Measurements from ENCODE around the gene TENT5C. TPM values are rescaled to one million over a fixed set of nuclear protein-coding genes. Genes with fewer than 3 reads are reported as not detected.

The TENT5C gene
- total and polyA plus RNA-seq, 9 of the 15 experiments (the other 6 are each of a cell fraction or from before 2014, with no cell fraction given), result 1.8 to 7.7 (median 4.0) TPM

GRCh38 chr1:117605164-117605773 is 579 bp upstream of the TENT5C start (continued):
- TF ChIP-seq ZNF764 (CRISPR knock-in tag; IDR thresholded peaks at IDR 0.05; ENCODE audit: low read depth) (no peak), ZNF184 (CRISPR knock-in tag; IDR thresholded peaks at IDR 0.05) (no peak), CBFA2T3 (IDR thresholded peaks at IDR 0.05) (0 out of 2 replicates have a peak, but pooled peaks have one; percentile 4), SLC30A9 (CRISPR knock-in tag; IDR thresholded peaks at IDR 0.05) (no peak), SRSF9 (IDR thresholded peaks at IDR 0.05; ENCODE audit: borderline replicate concordance, low read depth, low read length) (no peak), ZNF717 (CRISPR knock-in tag; IDR thresholded peaks at IDR 0.05) (no peak), ATF6 (CRISPR knock-in tag; IDR thresholded peaks at IDR 0.05) (peak; percentile 50; the same call in 1 of the 2 replicates), RREB1 (CRISPR knock-in tag; IDR thresholded peaks at IDR 0.05) (no peak; the same call in 1 of the 2 replicates), CGGBP1 (CRISPR knock-in tag; IDR thresholded peaks at IDR 0.05) (no peak; the same call in 1 of the 2 replicates)

Data from K562 (cell line).